Activated T-cell treated with anti-CD3 and anti-CD28 coated beads for 24 hours (primary cell): ENCODE measurements around the gene OR4D11.

Source experiments
- DNase-seq: peaks from one replicate; pipeline ENCODE4 v3.0.0-alpha.2; 2020; ENCODE audit warnings: low read depth

Gene OR4D11

DNA sequence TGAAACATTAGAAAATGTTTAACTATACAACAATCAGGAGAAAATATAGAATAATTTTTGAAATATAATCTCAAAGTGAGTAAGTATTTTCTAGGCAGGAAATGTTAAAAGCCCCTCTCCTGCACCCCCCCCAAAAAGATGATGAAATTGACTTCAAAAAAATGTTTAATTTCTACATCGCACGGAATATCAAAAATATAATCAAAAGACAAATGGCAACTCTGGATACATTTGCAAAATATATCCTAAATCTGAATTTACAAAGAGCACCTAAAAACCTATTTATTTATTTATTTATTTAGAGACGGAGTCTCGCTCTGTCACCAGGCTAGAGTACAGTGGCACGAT, 44.9 kb downstream of the OR4D11 start:
- DNase-seq: no peak

DNA sequence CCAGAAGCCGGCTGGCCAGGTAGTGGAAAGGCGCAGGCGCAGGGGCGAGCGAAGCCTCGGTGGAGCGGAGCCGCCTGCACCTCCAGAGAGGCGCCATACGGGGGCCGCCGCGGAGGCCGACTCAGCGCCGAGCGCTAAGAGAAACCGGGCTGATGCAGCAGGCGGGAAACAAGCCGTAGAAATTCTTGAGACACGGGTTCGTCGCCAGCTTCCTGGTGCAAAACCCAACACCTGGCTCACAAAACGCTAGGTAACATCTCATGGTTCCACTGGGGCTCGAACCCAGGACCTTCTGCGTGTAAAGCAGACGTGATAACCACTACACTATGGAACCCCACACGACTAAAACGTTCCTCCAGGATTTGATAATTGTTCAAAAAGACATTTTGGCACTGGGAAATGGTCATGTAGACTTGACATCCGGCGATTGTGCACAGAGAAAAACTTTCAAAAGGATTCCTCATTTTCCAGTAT, 47.0 kb downstream of the OR4D11 start:
- peak; percentile 89 for DNase-seq

DNA sequence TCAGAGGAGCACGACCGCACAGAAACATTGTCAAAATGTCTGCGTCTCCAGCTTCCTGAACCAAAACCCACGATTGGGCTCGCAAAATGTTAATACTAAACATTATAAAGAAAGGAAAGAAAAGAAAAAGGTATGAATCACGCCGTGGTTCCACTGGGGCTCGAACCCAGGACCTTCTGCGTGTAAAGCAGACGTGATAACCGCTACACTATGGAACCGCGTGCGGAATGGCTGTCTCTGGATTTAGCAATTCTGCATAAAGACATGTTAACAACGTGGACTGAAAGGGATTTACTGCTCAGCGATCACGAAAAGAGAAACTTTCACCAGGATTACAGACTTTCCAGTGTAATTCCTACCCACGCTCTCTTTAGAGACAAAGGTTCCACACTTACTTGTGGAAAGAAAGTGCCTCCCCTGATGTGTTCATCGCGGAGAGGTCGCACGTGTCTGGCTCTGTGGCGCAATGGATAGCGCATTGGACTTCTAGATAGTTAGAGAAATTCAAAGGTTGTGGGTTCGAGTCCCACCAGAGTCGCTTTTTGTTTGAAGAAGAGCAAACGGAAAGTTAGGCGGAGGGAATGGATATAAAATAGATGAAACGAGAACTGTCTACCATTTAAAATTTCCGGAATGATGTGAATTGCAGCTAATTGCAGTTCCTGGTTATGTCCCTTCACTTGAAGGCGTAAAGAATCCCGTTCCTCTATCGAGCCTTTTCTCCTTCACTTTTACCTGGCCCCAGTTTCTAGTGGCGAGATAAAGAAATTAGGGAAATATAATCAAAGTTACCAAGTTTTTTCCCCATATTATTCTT, 47.7 kb downstream of the OR4D11 start:
- peak; percentile 80 for DNase-seq

DNA sequence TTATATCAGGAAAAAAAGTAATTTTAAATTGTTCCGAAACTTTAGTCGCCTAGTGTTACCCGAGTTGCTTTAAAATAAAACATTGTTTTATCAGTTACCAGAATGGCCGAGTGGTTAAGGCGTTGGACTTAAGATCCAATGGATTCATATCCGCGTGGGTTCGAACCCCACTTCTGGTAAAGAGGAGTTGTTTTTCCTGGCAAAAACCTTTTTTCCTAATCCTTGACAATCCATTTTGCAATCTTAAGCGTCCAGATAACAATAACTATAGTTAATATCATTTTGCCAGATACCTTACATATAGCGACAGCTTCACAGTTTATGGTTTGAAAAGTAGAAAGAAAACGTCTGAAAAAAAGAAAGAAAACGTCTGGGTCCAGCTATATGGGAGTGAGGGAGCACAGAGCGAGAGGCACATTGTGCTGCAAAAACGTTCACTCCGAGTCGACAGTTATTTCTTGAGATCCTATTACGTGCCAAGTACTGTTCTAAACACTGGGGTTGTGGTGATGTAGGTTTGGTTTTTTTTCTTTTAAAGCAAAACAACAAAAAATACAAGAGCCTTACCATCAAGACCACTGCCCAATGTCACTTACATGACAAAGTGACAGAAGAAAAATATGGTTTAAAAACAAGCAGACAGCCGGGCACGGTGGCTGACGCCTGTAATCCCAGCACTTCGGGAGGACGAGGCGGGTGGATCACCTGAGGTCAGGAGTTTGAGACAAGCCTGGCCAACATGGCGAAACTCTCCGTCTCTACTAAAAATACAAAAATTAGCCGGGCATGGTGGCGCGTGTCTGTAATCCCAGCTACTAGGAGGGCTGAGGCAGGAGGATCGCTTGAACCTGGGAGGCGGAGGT, 48.5 kb downstream of the OR4D11 start:
- DNase-seq: no peak

DNA sequence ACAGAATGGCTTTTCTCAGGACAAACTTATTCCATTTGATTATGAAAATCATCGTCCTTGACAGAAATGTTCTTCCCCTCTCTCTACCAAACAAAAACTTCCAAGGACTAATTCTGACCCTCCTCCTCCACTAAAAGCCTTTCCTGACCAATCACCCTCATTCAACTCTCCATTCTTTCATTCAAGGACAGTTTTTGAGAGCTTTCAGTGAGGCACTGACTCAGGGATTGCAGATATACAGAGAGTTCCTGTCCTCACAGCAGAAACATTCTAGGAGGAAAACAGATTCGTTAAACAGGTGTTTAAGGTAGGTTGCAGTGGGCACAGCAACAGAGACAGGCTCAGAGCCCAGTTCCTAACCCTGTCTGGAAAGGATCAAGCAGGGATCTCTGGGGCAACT, 49.5 kb downstream of the OR4D11 start:
- DNase-seq: no peak

- no peak for DNase-seq
Measured at GRCh38 chr11:59553323-59553722, 49.9 kb downstream of the OR4D11 start.
